ENCODE results near the gene ANXA11.
"Not testable (repeated sequence)": the region's sequence is repeated elsewhere in the genome, so short reads cannot be mapped to it uniquely, and the experiment has no call there.

Gene ANXA11

GRCh38 chr10:80207768-80208370 lies 2.5 kb upstream of the ANXA11 start:
- no peak for DNase-seq

- no peak for DNase-seq
Observed at GRCh38 chr10:80206277-80206655, 929 bp upstream of the ANXA11 start.

GRCh38 chr10:80204677-80205476 lies 460 bp downstream of the ANXA11 start:
- DNase-seq = peak; percentile 42

- peak; percentile 49 for DNase-seq
Observed at GRCh38 chr10:80203835-80204676, 1.3 kb downstream of the ANXA11 start.

- peak; percentile 82 for DNase-seq
Observed at GRCh38 chr10:80202934-80203834, 2.2 kb downstream of the ANXA11 start.

- not testable (repeated sequence) for DNase-seq
Observed at GRCh38 chr10:80202530-80202929, 2.8 kb downstream of the ANXA11 start.

- DNase-seq = no peak
Observed at GRCh38 chr10:80201608-80202141, 3.7 kb downstream of the ANXA11 start.

- no peak for DNase-seq
Observed at GRCh38 chr10:80200687-80201086, 4.7 kb downstream of the ANXA11 start.

- DNase-seq = no peak
Observed at GRCh38 chr10:80200259-80200658, 5.1 kb downstream of the ANXA11 start.

GRCh38 chr10:80199828-80200227 lies 5.5 kb downstream of the ANXA11 start:
- DNase-seq = no peak

- no peak for DNase-seq
Observed at GRCh38 chr10:80197972-80198916, 7.1 kb downstream of the ANXA11 start.

- DNase-seq = no peak
Observed at GRCh38 chr10:80196950-80197315, 8.4 kb downstream of the ANXA11 start.

- peak; percentile 81 for DNase-seq
Observed at GRCh38 chr10:80196270-80196949, 8.9 kb downstream of the ANXA11 start.

GRCh38 chr10:80195046-80195574 lies 10.2 kb downstream of the ANXA11 start:
- no peak for DNase-seq

- DNase-seq = no peak
Observed at GRCh38 chr10:80194373-80195045, 10.8 kb downstream of the ANXA11 start.

- no peak for DNase-seq
Observed at GRCh38 chr10:80192553-80192952, 12.8 kb downstream of the ANXA11 start.

- no peak for DNase-seq
Observed at GRCh38 chr10:80191589-80192270, 13.6 kb downstream of the ANXA11 start.

- no peak for DNase-seq
Observed at GRCh38 chr10:80188713-80189112, 16.6 kb downstream of the ANXA11 start.

All from activated CD4-positive, alpha-beta T cell treated with anti-CD3 and anti-CD28 coated beads for 48 hours (primary cell).